RKO (cell line): ENCODE data around the gene PRKD3.
"Not testable (repeated sequence)": the region's sequence is repeated elsewhere in the genome, so short reads cannot be mapped to it uniquely, and the experiment has no call there.

Experiments
- DNase-seq: peaks from one replicate; pipeline ENCODE4 v3.0.0-alpha.2; 2016; ENCODE audit warnings: low spot score

PRKD3 gene

GRCh38 chr2:37316181-37316580, 8.5 kb downstream of the PRKD3 start:
- DNase-seq, result no peak

DNA sequence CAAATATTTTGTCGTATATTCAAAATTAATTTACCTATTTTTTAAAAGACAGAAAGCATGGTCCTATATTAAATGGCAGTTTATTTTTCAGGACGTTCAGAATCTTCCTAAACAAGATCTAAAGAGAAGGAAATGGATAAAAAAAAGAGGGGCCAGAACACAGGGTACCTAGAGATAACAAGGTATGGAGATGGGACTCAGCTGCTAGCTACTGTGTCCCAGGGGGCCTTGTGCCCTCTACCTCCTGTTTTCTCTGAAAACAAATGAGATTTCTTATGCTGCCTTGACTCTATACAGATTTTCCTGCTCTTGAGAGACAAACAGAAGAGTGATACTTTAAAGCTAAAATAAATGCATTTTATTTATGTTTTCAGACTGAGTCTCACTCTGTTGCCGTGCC, 9.3 kb downstream of the PRKD3 start:
- DNase-seq, result no peak

- DNase-seq, result no peak
Observed at GRCh38 chr2:37307500-37307899, 17.1 kb downstream of the PRKD3 start.

DNA sequence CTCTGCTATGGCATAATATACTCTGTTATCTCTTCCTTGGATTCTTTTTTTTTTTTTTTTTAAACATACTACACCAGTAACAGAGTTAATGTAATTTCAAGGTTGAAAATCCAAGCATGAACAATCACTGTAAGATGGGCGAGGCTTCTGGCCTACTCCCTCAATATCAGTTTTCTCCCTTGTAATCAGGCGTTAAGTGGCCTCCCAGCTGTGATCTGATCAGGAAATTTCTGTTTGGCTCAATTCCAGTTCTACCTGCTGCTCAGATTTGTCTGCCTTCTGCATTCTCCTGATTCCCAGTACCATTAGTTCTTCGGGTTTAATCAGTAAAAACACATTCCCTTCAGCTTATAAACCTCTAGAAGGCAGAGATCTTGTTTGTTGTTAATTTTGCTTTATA, 18.6 kb downstream of the PRKD3 start:
- no peak for DNase-seq

- DNase-seq, result no peak
Observed at GRCh38 chr2:37302701-37303252, 21.9 kb downstream of the PRKD3 start.

GRCh38 chr2:37301408-37301807, 23.2 kb downstream of the PRKD3 start:
- peak; percentile 9 for DNase-seq

DNA sequence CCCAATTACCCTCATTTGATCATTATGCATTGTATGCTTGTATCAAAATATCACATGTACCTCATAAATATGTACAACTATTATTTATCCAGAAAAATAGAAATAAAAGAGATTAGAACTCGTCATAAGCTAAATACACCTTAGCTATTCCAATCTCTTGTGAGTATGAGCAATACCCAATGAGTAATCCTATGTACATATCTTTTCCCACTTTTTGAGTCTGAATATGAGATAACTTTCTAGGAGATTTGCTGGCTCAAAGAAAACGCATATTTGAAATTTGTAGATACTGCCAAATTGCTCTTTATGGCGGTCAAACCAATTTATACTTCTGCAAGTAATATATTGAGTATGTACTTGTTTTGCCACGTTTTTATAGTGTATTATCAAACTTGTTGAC, 24.1 kb downstream of the PRKD3 start:
- peak; percentile 37 for DNase-seq

DNA sequence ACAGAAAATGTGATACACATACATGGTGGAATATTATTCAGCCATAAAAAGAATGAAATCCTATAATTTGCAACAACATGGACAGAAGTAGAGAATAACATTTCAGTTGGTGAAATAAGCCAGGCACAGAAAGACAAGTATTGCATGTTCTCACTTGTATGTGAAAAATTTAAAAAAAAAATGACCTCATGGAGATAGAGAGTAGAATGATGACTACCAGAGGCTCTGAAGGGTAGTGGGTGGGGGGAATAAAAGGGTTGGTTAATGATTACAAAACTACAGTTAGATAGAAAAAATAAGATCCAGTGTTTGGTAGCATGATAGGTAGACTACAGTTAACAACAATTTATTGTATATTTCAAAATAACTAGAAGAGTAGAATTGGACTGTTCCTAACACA, 24.5 kb downstream of the PRKD3 start:
- DNase-seq, result no peak

DNA sequence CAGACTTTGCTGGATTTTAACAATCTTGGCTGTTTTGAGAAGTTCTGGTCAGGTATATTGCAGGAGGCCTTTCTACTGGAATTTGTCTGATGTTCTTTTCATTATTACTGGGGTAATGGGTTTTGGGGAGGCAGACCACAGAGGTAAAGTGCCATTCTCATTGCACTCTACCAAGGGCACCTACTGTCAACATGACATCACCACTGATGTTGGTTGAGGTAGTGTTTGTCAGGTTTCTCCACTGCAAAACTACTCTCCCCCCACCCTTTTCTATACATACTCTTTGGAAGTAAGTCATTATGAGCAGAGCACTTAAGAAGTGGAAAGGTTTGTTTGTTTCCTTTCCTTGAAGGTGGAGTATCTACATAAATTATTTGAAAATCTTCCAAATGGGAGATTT, 27.0 kb downstream of the PRKD3 start:
- DNase-seq, result no peak

GRCh38 chr2:37295469-37296073, 29.1 kb downstream of the PRKD3 start:
- no peak for DNase-seq

- DNase-seq, result not testable (repeated sequence)
Observed at GRCh38 chr2:37294858-37295257, 29.8 kb downstream of the PRKD3 start.

DNA sequence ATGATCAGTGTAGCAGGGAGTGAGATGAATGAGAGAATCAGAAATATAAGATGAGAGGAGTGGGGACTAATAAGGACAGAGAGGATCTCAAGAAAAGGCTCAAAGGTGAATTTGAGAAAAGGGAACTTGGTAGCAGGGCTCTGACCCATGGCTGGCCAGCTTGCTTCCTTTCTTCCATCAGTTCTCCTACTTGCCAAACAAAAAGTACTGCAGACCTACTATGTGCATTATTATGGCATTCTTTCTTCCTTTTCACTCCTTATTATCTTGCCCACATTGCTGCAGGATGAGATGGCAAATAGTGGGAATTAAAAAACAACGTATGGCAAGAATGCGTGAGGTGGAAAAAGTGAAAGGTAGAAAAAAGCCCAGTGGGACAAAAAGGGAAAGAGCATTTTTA, 33.0 kb downstream of the PRKD3 start:
- no peak for DNase-seq

DNA sequence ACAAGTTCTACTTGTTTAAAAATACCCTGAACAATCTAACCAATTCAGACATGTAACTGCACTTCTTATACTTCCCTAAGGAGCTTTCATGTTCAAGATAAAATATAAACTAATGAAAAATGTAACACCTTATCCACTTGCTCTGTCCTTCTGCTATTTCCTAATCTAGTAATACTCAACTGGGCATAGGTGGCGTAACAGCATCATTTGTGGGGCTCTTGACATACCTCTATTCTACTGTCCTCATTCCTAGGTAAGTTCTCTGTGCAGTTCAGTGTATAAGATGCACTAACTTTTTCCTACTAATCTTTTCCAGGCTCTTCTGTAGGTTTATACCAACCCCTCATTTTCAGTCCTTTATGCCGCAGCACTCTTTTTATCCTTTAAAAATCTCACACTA, 36.7 kb downstream of the PRKD3 start:
- DNase-seq, result peak; percentile 31

DNA sequence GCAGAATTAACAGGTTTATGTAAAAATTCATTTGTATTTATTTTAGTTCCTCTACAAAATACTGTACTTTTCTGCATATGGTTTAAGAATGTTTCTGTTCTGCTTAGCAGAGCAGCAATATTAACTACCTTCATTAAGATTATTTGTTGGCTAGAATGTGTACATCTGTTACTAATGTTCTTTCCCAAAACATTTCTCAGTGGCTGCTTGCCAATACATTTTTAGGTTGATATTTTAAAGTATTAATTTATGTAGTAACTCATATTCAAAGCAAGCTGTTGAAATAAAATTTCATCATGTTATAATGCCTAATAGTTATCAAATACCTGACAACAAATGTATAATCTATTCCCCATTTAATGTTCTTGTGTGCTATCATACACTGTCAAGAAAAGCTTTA, 40.3 kb downstream of the PRKD3 start:
- no peak for DNase-seq

- peak; percentile 26 for DNase-seq
Observed at GRCh38 chr2:37283207-37283606, 41.4 kb downstream of the PRKD3 start.

DNA sequence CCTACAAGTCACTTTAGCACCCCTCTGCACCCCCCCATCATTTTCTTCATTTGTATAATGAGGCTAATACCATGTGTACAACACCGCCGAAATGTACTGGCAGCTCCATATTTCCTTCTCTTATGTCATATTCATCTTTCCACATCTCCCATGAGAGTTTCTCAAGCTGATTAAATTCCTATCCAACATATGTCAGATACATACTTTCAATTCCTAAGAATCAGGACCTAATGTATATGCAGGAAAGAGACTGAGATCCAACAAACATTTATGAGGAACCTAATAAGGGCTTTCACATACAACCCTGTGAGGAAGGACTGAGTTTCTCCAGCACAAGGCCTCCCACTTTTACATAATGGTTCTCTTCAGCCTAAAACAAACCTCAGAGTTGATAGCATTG, 41.9 kb downstream of the PRKD3 start:
- DNase-seq, result no peak

DNA sequence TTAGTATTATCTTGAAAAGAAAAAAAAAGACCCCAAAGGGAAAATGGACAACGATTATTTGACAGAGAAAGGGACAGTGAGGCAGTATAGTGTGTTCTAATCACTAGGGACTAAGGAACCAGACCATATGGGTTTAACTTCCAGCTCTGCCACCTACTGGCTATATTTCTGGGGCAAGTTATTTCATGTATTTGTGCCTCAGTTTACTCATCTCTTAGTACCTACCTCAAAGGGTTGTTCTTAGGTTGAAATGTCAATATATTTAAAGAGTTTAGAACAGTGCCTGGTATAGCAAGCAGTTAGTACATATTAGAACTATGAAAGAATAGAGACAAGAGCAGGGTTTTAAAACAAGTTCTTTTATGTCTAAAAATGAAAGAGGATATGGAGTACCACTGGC, 42.7 kb downstream of the PRKD3 start:
- no peak for DNase-seq

DNA sequence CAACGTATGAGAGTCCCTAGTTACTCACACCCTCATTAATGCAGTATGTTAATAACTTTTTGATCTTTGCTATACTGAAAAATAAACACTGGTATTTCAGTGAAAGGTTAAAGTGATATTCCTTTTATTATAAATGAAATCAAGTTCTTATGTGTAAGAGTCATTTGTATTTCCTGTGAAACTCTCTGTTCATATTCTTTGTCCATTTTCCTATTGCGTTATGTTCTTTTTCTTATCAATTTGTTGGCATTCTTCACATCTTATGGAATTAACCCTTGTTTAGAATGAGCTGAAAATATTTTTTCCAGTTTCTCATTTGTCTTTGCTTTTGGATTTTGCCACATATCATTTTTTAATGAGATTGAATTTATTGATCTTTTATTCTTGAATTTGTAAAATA, 48.3 kb downstream of the PRKD3 start:
- no peak for DNase-seq
